Measurements from ENCODE around the gene TEKT3.
A peak's percentile ranks its signal among the peaks of the same experiment; 100 is the strongest.

TEKT3 gene

GRCh38 chr17:15269087-15269779 lies 72.2 kb downstream of the TEKT3 start:
- FAIRE-seq (no peak), DNase-seq (ENCODE audit: extremely low spot score, insufficient read length, low read depth) (no peak)

- DNase-seq (ENCODE audit: extremely low spot score, insufficient read length, low read depth) (no peak), FAIRE-seq (no peak)
These were observed 72.9 kb downstream of the TEKT3 start for GRCh38 chr17:15268461-15268860.

- DNase-seq (ENCODE audit: extremely low spot score, insufficient read length, low read depth) (no peak), FAIRE-seq (no peak)
These were observed 73.4 kb downstream of the TEKT3 start for GRCh38 chr17:15267996-15268395.

DNA sequence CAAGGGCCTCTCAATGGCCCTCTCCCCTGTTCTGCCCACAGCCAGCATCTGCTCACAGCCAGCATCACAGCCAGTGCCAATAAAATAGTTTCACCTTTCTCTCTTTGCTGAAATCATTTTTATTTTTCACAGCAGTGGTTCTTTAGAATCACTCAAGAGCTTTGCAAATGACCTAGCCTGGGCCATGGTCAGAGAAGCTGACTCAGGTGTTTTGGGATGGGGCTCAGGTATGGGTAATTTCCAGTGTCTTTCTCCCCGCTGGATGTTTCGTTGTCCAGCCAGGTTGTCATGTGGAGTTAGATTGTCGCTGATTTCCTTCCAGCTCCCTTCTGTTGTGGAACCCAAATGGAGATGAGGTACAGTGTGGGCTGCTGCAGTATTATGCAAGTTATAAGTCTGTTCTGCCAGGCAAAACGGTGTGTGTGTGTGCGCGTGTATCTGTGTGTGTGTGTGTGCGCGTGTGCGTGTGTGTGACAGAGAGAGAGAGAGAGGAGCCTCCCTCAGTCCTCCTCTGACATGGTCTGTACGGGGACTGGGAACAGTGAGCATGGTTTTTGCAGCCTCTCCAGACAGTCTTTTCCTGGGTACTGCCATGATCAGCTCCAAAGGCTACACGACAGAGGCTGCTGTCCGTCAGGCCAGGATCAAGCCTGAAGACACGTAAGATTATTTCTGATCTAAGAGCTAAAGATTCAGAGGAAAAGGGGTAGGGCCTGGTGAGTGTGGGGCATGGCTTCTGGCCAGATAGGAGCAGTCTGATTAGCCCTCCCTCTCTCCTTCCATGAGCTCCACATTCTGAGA lies 74.9 kb downstream of the TEKT3 start:
- DNase-seq (ENCODE audit: extremely low spot score, insufficient read length, low read depth) (no peak), FAIRE-seq (no peak)

GRCh38 chr17:15265131-15265530 lies 76.3 kb downstream of the TEKT3 start, which contains the start of gene PMP22:
Gene PMP22, minus strand, starts transcription at chr17:15265326. Its CDS starts 4,599 bp downstream, at chr17:15260727.
- no peak for FAIRE-seq
- no peak for DNase-seq (ENCODE audit: extremely low spot score, insufficient read length, low read depth)

DNA sequence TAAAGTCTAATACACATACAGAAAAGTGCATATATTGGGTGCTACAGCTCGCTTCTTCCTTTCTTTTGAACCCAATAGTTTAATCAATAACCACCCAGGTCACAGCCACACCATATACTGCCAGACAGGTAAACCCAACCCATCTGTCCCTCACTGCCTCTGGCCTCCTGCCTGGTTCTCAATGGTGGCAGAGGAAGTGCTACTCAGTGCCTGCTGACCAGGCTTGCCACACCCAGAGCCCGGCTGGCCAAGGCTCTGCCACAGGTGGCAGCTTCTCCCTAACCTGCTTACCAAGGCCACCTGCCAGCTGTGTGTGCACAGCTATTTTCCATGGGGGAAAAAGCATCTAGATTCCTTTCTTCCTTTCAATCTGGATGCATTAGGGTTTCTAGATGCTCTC lies 76.9 kb downstream of the TEKT3 start:
- DNase-seq (ENCODE audit: extremely low spot score, insufficient read length, low read depth), result no peak
- no peak for FAIRE-seq

DNA sequence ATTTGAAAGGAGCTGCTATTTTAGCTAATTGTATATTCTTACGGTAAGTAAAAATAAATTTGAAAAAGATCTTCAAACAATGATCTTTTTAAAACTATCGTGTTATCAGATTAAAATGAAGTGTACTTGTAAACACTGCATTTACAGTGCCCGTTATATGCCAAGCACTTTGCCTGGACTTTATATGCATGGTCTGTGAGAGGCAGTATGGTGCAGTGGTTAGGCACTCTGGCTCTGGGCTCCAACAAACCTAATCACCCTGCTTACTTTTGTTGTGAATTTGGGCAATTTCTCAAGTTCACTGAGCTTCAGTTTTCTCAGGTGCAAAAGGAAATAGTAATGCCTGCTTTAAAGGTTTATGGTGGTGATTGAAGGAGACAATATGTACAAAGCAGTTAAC lies 77.7 kb downstream of the TEKT3 start:
- FAIRE-seq (no peak), DNase-seq (ENCODE audit: extremely low spot score, insufficient read length, low read depth) (no peak)

DNA sequence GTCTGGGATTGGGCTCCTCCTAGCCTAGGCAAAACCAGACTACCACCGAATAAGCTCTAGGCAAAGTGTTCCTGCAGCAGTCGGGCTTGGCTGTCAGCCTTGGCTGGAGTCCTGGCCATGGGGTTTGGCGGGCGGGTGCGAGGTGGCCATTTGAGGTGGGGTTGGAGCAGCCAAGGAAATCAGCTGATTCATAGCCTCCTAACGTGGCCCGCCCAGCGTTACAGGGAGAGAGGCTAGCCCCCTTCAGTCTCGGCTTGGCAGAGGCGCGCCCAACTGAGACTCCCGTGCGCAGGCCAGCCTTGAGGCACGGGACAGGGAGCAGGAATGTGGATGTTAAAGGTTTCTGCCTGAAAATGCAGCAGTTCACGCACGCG lies 78.2 kb downstream of the TEKT3 start:
- DNase-seq (ENCODE audit: extremely low spot score, insufficient read length, low read depth), result no peak
- no peak for FAIRE-seq

- no peak for DNase-seq (ENCODE audit: extremely low spot score, insufficient read length, low read depth)
These were observed 78.8 kb downstream of the TEKT3 start for GRCh38 chr17:15262291-15263205.

GRCh38 chr17:15261802-15262290 lies 79.6 kb downstream of the TEKT3 start:
- FAIRE-seq, result no peak
- DNase-seq (ENCODE audit: extremely low spot score, insufficient read length, low read depth), result no peak

More at GRCh38 chr17:15262291-15263205, 78.8 kb downstream of the TEKT3 start:
- FAIRE-seq, result no peak

DNA sequence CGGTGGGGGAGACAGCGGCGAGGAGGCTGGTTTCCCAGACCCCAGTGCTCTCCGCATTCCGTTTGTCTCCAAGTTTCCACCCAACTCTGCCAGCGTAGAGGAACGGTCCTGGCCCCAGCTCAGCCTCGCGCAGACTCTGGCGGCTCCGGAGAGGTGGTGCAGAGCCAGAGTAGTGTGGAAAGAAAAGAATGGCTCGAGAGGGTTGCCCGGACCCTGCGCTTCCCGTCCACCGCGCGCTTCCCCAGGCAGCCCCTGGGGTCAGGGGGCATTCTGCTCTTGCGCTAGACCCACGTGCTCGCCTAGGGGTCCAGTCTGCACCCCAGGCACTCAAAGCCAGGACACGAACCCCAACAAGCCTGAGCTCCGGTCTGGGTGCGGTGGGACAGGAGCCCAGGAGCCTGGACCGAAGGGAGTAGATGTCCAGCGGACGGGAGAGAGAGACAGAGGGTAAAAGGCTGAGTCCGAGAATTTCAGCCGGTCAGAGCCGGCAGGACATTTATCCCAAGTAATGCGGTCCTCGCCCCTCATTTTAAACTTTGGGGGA lies 80.1 kb downstream of the TEKT3 start:
- FAIRE-seq (no peak), DNase-seq (ENCODE audit: extremely low spot score, insufficient read length, low read depth) (no peak)

GRCh38 chr17:15260376-15261257 lies 80.8 kb downstream of the TEKT3 start:
- DNase-seq (ENCODE audit: extremely low spot score, insufficient read length, low read depth), result peak; percentile 23
- no peak for FAIRE-seq

GRCh38 chr17:15257796-15258512 lies 83.4 kb downstream of the TEKT3 start:
- FAIRE-seq (no peak), DNase-seq (ENCODE audit: extremely low spot score, insufficient read length, low read depth) (no peak)

DNA sequence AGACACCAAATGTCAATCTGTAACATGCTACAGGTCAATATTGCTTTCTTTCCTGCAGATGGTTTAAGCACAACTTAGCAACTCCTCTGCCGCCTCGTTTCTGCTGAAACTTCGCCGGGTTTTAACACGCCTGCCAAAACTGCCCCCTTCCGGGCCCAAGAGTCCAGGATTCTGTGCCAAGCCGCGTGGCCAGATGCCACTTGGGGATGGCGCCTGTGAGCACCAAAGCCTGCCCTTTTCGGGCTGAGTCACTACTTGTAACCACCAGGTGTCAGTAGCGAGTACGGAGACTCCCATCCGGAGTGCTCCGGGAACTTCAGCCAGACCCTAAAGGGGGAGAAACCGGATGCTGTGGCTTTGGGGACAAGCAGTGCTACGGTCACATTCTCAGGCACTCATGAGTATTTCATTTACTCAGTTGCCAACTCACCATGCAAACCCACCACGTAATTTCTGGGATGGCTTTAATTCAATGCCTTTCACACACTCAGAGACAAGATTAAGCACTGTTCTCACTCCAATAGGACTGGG lies 84.1 kb downstream of the TEKT3 start:
- DNase-seq (ENCODE audit: extremely low spot score, insufficient read length, low read depth), result peak; percentile 46
- peak; percentile 84 for FAIRE-seq

- no peak for FAIRE-seq
These were observed 84.7 kb downstream of the TEKT3 start for GRCh38 chr17:15256689-15257088.

GRCh38 chr17:15255713-15256454 lies 85.5 kb downstream of the TEKT3 start:
- DNase-seq (ENCODE audit: extremely low spot score, insufficient read length, low read depth) (no peak), FAIRE-seq (no peak)

More at GRCh38 chr17:15256689-15257088, 84.7 kb downstream of the TEKT3 start:
- no peak for DNase-seq (ENCODE audit: extremely low spot score, insufficient read length, low read depth)
